Measurements from ENCODE around the gene INPP1.
"Not testable (repeated sequence)": the region's sequence is repeated elsewhere in the genome, so short reads cannot be mapped to it uniquely, and the experiment has no call there.

Gene INPP1, protein sequence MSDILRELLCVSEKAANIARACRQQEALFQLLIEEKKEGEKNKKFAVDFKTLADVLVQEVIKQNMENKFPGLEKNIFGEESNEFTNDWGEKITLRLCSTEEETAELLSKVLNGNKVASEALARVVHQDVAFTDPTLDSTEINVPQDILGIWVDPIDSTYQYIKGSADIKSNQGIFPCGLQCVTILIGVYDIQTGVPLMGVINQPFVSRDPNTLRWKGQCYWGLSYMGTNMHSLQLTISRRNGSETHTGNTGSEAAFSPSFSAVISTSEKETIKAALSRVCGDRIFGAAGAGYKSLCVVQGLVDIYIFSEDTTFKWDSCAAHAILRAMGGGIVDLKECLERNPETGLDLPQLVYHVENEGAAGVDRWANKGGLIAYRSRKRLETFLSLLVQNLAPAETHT

DNA sequence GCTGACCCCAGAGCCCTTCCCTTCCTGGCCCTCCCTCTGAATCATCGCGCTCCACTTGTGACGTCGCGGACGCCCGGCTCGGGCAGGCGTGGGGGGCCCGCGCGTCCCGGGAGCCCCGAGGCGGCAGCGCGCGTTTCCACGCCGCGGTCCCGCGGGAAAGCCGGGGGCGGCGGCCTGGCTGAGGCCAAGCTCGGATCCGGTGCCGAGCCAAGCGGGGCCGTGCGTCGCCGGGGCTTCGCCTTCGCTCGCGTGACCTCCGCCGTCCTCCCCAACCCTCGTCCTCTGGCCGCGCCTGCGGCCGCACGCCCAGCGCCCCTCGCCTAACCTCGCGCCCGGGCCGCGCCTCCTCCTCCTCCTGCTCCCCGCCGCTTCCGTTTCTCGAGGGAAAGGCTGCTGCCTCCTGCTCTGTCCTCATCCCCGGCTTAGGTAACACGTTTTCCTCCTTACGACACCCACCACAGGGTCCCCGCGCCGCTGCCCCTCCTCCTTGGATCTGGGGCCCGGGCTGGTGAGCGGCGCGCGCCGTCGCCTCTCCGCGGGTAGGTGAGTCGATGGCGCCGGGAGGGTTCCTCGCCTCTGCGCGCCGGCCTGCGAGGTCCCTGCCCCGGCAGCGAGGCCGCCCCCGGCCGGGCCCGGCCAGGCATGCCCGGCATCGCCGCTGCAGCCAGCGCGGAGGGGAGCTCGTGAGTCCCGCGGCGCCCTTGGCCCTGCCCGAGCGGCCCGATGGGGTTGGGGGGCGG, at the start of gene INPP1:
Gene INPP1, plus strand, starts transcription at position 54 of the 740 bp plus-strand sequence. CDS start 16,514 bp downstream, outside the sequence.
- peak in 1 of 2 donors; percentile 89 for DNase-seq

DNA sequence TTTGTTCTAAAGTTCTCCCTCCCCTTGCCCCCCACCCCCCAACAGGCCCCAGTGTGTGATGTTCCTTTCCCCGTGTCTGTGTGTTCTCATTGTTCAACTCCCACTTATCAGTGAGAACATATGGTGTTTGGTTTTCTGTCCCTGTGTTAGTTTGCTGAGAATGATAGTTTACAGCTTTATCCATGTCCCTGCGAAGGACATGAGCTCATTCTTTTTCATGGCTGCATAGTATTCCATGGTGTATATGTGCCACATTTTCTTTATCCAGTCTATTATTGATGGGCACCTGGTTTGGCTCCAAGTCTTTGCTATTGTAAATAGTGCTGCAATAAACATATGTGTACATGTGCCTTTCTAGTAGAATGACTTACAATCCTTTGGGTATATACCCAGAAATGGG, 45.5 kb upstream of the INPP1 start:
- not testable (repeated sequence) for DNase-seq

DNA sequence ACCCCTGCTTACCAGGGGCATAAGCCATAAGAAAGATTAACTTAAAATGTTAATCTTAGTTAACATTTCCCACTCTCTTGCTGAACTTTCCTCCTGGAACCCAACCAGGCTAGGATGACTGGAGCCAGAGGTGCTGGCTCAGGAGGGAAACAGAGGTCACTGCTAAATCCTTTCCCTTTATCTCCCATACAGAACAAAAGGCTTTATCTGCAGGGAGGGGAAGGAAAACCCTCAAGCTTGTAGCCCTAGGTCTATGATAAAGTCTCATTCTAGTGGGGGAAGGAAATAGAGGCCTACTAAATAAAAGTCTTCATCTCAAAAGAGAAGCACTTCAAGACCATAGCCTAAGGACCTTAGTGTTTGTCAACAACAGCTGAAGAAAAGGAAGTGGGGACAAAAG, 42.4 kb upstream of the INPP1 start:
- DNase-seq, result no peak

DNA sequence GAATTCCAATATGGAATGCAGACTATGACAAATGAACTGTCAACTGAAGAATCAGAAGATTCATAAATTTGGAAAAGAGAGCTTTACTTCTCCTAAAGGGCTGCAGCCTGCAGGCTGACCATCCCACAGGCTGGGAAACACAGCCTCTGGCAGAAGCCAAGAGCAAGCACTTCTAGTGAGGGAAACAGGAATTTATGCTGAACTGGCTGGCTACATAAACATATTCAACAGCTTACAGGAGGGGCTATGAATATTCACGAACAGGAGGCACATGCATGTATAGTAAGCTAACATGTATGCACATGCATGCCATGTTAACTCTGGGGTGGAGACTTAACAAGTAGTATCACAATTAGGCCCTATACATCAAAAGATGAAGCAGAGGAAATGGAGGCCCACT, 41.3 kb upstream of the INPP1 start:
- no peak for DNase-seq

DNA sequence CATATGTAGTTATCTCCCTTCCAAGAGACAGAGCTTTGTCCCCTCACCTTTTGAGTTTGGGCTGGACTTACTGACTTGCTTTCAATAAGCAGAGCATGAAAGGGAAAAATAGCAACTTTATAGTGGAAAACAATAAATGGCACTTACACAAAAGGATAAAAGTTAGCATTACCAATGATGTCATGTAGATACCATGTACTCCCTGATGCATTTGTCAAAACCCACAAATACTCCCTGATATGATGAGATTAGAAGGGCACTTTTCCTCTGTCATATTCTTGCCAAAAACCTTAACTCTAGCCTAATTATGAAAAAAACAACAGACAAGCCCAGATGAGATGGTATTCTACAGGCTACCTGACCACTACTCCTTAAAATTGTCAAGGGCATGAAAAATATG, 39.7 kb upstream of the INPP1 start:
- no peak for DNase-seq

DNA sequence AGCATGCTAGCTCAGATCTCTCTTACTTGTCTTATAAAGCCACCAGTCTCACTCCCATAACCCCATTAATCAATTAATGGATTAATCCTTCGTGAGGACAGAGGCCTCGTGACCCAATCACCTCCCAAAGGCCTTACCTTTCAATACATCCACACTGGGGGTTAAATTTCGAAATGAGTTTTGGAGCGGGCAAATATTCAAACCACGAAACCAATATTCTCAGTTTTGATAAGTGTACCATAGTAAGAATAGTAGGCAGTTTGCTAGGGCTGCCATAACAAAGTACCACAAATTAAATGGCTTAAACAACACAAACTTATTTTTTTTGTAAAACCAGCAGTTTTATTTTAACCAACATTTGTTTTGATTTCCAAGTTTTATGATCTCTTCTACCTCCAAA, 39.0 kb upstream of the INPP1 start:
- no peak for DNase-seq

DNA sequence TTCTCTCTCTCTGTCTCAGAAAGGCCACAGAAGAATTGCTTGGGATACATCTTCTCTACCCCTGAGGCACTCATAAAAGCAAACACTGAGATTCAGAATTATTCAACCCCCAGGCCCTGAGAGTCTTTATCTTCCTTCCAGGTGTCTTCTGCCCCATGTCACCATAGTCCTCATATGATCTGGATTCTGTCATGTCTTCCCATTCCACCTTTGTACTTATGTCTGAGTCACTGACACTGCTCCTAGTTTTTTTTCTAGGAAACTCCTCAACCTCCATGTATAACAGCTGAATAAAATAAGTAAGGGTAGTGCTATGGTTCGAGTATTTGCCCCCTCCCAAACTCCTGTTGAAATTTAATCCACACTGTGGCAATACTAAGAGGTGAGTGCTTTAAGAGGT, 35.4 kb upstream of the INPP1 start:
- DNase-seq, result no peak

DNA sequence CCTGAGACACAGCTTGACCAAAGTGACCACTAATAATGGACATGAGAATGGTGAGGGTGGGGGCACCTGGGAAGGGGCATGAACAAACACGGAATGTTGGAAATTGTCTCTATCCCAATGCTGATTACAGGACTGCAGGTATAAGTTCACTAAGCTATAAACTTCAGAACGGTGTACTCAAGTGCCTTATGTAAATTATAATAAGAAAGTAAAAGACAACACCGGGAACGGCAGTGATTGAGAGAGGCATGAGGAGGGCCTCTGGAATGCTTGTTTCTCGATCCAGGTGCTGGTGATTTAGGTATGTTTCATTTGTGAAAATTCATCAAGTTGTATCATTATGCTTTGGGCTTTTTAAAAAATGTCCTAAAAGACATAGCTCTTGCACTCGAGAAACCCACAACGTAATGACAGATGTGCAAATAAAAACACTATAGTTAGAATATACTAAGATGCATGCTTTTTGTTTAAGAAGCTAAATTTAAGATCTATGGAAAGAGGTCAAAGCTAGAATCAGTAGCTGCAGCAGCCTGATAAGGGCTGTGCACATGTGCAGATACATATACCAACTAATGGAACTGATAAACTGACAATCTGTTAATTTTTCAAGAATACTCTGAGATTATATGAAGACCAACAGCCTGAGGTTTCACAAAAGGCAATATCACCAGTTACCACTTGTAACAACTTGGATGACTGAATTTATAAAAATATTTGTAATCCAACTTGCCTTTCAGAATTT, 31.3 kb upstream of the INPP1 start:
- DNase-seq, result no peak

DNA sequence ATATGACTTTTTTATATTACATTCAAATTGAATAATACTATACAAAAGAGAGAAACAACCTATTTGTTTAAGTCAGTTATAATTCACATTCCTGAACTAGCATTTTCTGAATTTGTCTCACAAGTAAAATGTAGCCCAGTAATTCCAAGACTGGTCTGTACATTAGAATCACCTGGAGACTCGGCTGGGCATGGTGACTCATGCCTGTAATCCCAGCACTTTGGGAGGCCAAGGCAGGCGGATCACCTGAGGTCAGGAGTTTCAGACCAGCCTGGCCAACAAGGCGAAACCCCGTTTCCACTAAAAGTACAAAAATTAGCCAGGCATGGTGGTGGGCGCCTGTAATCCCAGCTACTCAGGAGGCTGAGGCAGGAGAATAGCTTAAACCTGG, 30.8 kb upstream of the INPP1 start:
- DNase-seq, result not testable (repeated sequence)

DNA sequence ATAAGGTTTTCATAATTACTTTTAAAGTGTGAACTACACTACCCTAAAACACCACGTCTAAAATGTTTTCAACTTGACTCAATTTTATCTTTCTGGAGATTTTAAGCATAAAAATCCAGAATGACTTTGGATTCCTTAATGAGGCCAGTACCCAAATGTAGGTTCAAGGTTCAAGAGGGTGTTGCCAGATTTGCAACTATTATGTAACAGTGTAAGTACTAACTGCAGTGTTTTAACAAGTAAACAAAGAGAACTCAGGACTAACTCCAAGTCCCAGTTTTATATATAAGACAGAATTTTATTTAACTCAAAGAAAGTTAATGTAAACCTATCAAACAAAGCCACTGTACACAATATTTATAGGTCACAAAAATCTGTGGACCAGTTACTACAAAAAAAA, 29.5 kb upstream of the INPP1 start:
- no peak for DNase-seq

DNA sequence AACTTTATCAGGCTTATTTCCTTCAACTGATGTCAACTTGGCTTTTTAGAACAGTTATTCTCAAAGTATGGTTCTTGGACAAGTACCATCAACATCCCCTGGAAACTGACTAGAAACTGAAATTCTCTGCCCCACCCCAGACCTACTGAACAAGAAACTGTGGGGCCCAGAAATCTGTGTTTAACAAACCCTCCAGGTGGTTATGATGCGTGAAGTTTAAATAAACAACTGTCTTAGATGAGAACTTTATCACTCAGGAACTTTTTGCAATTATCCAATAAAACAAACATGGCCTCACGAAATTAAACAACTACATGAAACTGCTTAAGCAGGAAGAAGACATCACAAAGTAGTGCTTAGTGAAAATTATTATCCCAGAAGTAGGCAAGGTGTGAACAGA, 28.1 kb upstream of the INPP1 start:
- DNase-seq, result no peak

DNA sequence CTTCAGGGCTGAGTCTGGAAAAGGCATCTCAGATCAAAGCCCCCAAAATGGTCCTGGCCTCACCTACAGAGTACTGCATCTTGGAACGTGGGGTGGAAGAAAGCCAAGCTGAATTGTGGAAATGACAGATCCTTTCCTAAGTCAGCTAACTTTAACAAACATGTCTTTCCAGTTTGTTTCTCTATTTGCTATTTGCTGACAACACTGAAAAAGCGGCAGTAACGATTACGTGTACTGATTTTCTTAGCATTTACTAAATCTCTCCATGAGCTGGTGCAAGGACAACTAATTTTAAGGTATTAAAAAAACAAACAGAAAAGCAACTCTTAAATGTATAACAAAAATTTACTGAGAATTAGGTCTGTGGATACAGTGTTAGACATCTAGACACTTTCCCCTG, 24.9 kb upstream of the INPP1 start:
- DNase-seq, result no peak

DNA sequence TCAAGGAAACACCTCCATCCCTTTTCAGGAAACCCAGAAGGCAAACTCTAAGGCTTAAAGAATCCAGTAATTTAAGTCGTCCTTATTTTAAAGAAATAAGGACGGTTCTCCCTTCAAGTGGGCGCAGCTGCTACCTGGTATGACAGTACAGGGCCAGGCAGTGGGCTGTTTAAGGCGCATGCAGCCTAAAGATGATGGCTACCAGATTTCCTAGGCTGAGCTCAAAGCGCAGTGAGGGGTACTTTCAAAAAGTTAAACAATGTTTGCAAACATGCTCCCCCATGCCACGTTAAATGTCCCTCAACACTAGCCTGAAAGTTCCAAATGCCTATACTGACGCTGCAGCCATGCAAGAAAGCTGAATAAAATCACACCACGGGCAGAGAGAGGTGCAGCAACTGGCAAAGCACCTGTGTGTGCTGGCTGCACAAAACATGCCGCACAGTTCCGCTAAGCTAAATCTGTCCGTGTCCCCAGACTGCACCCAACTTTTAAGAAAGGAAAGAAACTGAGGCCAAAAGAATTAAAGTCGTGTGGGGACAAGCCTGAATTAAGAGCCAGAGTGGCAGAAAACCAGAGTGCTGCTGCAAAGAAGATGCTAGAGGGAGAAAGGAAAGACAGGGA, 24.3 kb upstream of the INPP1 start:
- DNase-seq, result no peak

DNA sequence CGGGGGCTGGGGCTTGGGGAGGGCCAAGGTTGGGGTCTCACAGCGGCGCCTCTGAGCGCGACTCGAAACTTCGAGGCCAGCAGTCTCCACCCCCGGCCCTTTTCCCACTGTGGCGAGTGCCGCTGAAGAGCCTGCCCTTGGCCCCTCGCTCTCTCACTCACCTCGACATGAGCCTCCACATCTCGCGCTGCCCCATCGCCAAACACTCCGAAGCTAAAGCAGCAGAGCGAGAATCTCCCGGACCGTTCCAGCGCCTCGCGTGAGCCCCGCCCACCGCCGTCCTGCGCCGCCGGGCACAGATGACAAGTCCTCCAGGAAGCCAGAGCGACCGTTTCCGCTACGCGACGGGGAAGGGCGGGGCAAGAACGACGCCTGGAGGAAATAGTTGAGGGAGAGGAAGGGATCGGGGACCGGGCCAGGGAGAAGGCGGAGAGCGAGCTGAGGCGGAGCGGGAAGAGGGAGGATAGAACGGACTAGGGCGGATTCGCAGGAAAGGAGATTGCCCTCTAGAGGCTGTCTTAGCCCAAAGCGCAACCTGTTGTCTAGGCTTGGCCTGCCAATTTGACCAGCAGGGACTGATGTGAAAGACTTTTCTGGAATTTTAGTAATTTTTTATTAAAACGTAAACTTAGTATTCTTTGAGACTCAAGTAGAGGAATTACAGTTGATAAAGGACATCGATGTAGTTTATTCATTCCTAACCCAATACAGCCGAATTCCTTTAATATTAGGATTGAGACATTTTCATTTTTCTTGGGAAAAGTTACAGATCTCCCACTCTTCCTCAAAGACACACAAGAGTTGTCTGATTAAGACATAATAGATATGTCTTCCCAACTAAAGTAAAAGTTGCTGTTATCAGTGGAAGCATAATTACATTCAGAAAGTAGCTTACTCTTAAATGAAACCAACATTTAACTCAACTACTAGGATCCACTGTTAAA, 23.6 kb upstream of the INPP1 start, which contains the start of gene HIBCH:
Gene HIBCH, minus strand, starts transcription at position 272 of the 944 bp plus-strand sequence. Its CDS starts 76 bp downstream, at position 196.
- DNase-seq, result peak; percentile 78 to 93

DNA sequence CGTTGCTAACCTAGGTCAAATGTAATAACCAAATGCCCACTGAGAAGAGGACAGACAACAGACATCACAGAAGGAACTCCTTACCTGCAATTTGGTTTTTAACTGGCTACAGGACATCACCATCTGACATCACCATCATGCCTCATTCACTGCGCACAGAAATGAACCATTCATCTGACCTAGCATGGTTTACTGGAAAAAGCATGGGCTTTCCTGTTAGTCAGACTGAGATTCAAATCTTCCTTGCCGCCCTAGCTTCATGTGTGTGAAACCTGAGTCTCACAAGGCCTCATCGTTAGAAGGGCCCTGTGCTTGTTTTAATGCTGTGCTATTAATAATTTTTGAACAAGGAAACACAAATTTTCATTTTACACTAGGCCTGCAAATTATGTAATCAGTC, 22.7 kb upstream of the INPP1 start:
- DNase-seq, result no peak

DNA sequence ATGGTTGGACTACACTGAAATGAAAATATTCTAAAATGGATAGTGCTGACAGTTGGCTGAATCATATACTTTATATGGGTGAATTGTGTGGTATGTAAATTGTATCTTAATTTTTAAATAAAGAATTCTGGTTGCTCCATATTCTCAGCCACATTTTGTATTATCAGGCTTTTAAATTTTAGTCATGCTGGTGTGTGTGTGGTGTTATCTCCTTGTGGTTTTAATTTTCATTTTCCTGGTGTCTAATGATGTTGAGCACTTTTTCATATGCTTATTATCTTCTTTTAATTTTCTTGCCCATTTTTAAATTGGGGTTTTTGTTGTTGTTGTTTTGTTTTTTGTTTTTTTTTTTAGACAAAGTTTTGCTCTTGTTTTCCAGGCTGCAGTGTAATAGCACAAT, 20.0 kb upstream of the INPP1 start:
- no peak for DNase-seq

DNA sequence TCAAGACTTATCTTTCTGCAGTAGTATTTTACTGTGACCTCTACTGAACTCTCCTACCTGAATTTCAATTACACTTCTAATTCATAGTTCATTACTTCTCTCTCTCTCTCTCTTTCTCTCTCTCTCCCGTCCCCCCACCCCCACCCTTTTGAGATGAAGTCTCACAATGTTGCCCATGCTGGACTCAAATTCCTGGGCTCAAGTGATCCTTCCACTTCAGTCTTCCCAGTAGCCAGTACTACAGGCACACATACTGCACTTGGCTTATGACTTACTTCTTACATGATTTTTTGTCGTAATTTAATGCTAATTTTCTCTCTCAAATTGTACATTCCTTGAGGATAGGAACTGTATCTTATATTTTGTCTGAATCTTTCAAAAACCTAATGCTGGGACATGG, 17.8 kb upstream of the INPP1 start:
- no peak for DNase-seq

DNA sequence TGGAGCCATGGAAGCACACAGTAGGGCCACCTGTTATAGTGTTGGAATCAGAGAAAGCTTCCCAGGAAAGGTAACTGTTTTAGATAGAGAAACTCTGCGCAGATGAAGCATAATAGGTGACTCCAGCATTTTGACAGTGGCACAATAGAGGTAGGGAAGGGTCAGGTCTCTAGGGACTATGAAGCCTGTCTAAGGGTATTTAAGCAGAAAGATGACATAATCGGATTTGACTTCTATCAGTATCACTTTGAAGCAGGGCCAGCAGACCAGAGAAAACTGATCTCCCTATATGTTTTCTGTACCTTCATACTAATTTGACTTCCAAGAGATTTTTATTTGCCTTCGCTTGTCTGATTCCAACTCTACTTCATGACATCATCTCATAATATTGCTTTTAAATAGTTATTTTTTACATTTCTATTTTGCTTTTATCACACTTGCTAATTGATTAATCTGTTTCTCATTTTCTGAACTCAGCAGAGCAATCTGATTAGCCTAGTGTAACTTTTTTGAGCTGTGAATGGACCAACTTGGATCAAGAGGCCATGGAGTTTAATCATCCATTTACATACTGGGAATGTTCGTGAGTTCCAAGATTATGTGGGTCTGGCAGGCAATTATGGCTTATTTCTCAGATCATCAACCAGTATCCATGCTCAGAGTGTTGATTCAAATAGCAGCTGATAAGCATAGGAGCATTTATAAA, 15.4 kb upstream of the INPP1 start:
- DNase-seq, result no peak

DNA sequence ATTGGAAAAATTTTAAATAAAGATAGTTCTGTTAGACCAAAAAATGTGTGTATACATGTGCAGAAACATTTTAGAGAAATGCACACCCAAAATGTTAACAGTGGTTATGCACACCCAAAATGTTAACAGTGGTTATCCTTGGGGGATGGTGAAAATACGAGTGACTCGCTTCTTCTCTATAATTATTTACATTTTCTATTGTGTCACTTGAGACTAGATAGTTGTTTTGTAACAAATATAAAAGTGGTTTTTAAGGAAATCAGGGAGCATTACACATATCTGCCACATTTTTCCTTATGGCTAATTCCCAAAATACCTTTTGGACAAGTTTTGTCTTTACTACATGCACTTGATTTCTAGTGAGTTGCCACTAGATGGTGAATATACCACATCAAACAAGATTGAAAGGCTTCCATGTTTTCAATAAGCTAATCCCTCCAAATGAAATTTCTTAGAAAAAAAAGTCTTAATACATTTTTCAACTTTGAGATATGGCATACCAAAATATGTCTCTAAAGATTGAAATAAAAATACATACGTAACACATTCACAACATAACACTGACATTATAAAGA, 14.7 kb upstream of the INPP1 start:
- no peak for DNase-seq

DNA sequence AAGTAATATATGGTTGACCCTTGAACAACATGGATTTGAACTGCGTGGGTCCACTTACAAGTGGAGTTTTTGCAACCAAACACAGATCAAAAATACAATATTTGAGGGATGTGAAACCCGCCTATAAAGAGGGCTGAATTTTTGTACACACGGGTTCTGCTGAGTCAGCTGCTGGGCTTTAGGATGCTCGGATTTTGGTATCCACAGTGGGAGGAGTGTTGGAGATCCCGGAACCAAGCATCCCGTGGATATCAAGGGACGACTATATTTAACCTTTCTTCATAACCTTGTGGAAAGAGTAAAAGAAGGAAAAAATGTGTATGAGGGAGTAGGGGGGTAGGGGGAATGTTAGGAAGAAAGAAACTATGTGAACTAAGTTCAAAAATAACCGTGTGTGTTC, 10.0 kb upstream of the INPP1 start:
- DNase-seq, result no peak

DNA sequence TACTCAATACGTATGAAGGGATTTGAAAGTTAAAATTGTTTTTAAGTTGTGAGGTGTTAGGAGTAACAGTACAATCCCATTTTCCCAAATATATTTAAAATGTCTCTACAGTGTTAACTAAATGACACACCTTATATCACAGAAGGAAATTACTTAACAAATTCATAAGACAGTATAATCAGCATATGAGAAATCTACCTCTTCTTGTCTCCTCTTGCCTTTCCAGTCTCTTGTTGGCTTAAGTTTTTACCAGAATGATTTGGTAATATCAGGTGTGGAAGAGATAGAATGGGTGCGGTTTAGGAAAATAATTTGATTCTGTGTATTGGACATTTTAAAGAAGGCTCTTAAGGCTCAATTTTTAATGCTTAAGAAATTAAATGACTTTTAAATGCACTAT, 9.5 kb upstream of the INPP1 start:
- DNase-seq, result no peak
